GM19351 (cell line): ENCODE results near the gene NOBOX.
"Not testable (repeated sequence)": the region's sequence is repeated elsewhere in the genome, so short reads cannot be mapped to it uniquely, and the experiment has no call there.

Experiments used
- ATAC-seq: cut with Tn5 transposase; IDR thresholded peaks from one replicate; pipeline ENCODE4 v1.9.1; 2021; ENCODE audit warnings: mild to moderate bottlenecking, moderate library complexity; ENCODE audit not compliant: unreplicated experiment

NOBOX gene

DNA sequence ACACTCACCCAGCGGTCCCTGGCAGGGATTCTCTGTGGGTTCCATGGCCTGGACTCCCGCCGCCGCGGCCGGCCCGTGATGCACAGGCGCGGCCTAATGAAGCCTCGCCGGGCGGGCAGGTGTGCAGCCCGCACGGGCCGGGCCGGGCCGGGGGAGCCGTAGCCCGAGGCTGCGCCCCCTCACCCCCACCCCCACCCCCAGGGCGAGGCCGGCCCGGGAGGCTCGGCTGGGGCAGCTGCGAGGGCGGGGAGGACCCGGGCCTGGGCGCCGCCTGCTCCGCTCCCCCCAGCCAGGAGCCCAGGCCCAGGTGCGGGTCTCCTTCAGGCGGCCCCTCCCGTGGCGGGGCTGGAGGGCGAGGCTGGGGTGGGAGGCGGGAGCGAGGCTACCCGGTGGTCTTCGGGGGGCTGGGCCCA lies at the start of gene NOBOX:
TSS of gene NOBOX (minus strand) at position 45 of the 413 bp plus-strand sequence.
- ATAC-seq, result no peak

DNA sequence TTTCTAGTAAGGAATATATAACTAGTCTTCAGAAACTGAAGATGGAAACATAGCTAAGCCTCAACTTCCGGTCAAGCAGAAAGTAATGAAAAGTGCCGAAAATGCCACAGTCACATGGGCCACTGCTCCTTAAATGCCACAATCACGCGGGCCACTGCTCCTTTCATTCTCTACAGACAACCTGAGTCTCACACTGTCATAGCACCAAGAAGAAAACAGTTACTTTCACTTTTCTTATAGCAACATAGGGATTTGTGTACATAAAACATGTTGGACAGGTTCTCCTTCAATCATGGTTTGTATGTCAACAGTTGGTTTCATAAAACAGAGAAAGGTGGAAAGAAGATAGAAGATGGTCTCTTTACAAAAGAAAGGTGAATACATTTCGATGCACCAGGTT lies 48.6 kb upstream of the NOBOX start:
- peak; percentile 78 for ATAC-seq

DNA sequence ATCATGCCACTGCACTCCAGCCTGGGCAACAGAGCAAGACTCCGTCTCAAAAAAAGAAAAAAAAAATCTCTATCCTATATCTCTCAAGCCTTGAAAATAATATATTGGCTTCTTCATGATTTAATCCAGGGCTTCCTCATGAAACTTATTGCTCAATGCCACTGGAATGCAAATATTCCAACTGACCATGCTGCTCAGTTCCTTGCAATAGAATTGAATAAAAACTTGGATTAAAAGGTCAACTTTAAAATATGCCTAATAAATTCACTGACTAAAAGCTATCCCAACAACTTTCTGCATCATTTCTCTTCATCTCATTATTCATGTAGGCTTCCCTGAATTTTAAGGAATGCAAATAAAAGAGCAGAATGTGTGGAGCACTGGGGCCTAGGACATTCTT lies 42.1 kb upstream of the NOBOX start:
- no peak for ATAC-seq

DNA sequence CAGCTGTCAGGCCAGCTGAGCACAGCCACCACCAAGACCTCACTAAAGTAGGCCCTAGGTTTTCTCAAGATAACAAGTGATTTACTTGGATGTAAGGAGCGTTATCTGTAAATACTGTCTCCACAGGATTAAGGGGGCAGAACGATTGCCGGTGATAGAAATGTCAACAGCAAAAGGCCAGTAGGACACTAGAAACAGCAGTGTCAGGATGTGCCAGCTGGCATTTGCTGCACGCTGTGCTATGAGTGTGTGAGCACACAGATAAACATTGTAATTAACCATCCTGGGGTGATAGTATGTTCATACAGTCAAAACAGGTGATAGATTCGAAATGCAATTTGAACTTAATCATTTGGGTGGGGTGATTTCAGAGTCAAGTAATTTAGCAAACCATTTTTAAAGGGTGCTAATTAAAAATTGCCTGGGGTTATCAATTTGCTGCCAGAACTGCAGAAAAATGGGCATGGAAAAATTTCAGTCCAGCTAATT lies 36.3 kb upstream of the NOBOX start:
- no peak for ATAC-seq

DNA sequence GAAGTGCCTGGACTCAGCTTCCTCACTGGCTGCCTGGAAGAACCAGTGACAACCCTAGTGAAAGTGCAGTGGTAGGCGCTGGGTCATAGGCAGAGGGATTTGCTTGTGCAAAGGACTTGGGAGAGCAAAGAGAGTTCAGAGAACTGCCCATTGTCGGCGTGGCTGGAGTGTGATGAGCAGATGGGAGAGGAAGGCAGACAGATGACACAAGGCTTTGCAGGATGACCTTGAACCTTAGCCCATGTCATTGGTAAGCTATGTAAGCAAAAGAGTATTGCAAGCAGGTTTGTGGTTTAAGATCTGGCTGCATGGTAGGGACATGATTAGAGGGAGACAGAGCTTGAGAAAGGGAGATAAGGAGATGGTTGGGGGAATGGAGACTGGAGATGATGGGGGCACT lies 35.3 kb upstream of the NOBOX start:
- ATAC-seq, result no peak

DNA sequence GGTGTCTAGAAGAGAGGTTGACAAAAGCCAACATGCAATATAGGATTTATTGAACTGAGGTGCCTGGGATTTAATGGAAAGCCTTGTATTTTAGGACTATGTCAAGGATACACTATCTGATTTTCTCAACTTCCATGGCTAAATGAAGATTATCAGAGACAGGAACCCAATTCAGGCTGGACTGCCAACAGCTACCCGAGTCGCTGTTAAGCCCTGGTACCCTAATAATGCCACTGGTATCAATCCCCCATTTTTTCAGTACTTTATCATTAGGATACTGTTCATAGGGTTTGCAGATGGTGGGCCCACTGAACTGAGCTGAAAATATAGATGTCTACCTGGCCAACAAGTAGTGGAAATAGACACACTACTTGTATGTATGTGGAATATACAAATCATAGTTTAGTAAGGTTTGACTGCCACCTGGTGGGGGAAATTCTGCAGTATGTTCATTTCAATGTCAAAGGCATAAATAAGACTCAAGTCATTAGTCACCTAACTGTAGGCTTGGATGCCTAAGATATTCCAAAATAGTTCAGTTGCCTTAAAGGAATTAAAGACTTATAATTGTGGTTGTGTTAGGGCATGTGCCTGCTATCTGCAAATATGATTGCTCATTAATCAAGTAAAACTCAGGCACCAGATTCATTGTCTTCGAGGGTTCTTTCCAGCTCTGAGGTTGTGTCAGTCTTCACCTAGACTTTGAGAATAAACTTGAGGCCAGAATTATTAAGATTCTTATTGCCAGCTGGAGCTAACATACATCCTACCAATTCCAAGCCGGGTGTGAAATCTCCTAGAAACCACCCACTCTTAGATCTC lies 34.1 kb upstream of the NOBOX start:
- peak; percentile 92 for ATAC-seq

DNA sequence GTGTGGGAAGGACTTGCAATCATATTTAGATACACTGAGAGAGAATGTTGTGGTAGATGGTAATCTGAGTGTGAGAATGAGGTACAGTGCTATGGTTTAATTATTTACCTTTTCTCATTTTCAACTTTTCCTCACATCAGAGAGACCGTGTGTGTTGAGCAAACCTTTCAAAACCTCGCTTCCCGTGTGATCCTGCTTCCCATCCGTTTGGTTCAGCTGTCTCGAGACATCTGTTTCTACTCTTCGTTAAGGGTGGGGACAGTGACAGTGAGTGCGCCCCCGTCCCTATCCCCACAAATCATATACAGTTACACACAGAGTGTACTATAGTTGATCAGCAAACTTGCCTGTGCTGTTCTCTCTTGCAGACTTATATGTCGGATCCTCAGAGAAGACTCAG lies 33.0 kb upstream of the NOBOX start:
- no peak for ATAC-seq

DNA sequence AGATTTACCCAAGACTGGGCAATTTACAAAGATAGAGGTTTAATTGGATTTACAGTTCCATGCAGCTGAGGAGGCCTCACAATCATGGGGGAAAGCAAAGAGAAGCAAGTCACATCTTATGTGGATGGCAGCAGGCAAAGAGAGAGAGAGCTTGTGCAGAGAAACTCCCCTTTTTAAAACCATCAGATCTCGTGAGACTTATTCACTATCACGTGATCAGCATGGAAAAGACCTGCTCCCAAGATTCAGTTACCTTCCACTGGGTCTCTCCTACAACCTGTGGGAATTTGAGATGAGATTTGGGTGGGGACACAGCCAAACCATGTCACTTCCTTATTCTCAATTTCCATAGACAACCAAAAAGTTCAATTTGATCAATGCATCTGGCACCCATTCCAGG lies 24.9 kb upstream of the NOBOX start:
- no peak for ATAC-seq

DNA sequence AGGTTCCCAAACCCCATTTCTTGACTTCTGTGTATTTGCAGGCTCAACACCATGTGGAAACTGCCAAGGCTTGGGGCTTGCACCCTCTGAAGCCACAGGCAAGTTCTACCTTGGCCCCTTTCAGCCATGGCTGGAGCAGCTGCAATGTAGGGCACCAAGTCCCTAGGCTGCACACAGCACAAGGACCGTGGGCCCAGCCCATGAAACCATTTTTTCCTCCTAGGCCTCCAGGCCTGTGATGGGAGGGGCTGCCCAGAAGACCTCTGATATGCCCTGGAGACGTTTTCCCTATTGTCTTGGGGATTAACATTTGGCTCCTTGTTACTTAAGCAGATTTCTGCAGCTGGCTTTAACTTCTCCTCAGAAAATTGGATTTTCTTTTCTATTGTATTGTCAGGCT lies 24.0 kb upstream of the NOBOX start:
- not testable (repeated sequence) for ATAC-seq

DNA sequence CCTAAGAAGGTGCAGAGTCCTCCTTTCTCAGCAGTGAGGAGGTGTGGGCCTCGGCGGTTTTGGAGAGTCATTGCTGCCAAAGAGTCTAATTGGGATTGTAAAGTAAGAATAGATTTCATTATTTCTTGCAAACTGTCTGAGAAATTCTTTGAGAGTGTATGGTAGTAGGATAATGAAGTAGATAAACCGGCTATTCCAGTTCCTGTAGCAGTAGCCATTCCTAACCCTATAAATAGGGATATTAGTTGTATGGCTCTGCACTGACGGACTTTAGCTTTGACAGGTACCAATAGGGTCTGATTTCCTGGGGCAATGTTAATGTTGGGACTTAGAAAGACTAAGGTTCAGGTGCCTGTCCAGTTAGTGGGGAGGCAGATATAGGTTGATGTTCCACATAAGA lies 15.4 kb upstream of the NOBOX start:
- not testable (repeated sequence) for ATAC-seq

DNA sequence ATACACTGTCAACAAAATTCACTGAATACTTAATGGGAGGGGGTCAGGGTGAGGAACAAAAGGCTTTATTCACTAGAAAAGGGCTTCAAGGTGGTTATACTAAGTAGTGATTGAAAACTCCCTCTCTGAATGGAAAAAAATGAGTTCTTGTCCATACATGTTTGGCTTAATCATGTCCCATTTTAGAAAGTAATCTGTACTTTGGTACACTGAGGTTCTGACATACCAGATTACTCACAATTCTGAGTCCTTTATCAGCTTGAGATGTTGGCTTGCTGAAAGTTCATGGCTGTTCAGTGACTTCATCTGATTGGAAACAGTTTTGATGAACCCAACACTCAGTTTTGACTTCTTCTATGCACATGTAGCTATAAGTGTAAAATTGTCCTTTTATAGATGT lies 12.8 kb upstream of the NOBOX start:
- no peak for ATAC-seq

DNA sequence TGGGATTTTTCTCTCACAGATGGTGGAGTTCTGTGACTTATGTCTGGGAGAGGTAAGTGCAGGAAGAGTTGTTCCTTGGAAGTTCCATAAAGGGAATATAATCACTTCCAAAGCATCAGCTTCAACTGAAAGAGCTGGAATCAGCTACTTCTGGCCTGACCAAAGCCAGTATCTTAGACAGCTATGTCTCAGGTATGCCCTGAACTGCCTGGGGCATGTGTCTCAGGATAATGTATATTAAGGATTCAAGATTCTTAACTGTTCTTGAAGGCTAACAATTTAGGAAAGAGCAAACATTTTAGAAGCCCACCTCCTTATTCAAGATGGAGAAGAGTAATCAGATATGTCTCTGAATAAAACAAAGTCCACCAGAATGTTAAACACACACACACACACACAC lies 12.4 kb upstream of the NOBOX start:
- ATAC-seq, result no peak

DNA sequence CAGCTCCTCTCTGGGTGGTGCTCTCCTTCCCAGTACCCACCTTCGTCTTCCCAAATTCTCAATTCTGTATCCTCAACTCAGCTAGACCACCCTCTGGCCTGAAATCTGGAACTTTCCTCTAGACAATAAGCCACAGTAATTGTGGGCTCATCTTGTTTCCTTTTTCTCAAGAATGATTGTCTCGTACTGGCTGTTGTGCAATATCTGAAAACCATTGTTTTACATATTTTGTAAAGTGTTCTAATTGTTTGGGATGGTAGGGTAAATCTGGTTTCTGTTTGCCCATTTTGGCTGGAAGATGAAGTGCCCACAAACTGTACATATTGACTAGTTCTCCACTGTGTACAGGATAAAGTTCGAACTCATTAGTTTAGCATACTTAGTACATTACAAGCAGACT lies 11.3 kb upstream of the NOBOX start:
- ATAC-seq, result no peak

DNA sequence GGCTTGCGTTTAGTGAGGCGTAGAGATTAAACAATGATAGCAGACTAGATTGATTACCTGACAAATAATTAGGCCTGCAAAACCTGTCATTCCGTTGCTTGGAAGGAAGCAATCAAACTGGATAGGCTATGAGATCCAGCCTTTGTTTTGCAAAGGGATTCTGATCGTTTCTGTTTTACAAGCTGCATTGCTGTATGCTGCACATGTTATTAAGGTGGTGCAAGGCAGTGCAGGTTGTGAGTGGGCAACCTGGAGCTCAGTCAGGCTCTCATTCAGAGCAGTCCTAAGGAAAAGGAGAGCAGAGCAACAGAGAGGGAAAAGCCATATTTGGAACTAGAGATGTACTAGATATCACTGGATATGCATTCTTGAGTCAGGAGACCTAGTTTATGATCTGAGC lies 6.9 kb upstream of the NOBOX start:
- ATAC-seq, result no peak

DNA sequence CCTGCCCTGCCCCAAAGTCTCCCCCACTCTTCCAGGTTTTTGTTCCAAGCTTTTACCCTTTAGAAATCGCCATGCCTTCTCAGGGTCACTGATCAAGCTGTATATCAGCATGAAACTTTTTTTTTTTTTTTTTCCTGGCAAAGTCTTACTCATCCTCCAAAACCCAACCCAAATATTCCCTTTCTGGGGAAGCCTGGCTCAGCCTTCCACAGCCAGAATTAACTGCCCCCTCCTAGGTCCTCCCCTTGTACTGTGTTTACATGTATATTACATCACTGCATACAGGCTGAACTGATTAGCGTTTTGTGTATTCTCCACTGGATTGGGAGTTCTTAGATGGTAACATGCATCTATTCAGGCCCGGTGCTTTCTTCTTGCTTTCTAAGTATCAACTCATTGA lies 4.6 kb upstream of the NOBOX start:
- no peak for ATAC-seq

DNA sequence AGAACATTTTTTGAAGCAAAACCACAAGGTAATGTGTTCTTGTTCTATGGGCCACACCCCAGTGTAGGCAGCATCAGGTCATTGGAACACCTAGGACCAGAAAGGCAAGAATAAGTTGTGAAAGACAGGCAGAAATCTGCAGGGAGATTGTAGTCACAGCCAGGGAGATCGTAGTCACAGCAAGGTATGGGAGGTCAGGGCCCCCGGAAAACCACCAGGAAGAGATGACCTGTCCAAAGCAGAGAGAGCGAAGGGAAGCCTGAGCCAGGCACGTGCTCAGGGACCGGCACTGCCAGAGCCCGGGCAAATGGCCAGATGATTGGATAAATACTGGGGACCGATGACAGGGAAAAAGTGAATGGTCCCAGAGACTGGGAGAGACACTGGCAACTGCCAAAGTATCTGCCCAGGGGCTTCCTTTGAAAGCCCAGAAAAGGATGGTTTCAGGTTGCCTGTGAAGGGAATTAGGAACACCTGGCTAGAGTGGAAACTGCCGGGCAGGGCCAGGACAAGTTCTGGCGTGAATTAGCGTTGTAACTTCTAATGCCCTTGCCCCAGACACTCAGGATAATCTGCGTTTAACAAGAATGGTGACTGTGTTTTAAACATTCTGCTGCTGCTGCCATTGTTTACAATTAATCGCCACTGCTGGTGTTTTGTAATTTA lies 3.9 kb upstream of the NOBOX start:
- no peak for ATAC-seq

DNA sequence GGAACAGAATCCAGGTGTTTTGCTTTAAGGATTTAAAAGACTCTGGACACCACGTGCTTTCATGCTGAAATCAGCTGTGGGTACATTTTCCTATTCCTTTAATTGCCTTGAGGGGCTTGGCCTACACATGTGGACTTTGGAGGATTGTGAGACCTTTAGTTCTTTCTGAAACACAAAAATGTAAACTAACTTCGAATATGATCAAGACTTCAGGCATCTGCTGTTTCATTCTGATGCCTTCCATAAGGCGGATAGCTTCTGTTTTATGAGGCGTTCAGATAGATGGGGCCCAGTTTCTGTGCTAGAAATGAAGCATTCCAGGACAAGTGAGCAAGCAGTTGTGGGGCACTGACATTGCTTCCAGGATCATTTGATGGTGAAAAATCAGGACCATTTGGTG lies 1.5 kb upstream of the NOBOX start:
- ATAC-seq, result no peak

DNA sequence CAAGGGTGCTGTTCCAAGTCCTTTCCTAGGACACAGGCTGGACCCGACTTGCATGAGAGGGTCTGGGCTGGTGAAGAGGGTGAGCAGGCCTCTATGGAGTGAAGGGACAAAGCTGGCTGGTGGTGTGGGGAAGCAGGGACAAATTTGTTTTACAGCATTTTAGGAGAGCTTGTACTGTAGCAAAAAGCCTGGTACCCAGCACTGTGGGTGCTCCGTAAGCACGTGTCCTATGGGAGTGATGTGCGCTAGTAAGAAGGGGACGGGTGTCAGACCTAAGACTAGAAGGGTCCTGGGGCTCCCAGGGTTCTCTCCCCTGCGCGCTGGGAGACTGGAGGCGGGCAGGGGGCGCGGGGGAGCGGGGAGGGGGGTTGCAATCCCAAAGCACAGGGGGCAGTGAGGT lies 391 bp downstream of the NOBOX start:
- no peak for ATAC-seq

DNA sequence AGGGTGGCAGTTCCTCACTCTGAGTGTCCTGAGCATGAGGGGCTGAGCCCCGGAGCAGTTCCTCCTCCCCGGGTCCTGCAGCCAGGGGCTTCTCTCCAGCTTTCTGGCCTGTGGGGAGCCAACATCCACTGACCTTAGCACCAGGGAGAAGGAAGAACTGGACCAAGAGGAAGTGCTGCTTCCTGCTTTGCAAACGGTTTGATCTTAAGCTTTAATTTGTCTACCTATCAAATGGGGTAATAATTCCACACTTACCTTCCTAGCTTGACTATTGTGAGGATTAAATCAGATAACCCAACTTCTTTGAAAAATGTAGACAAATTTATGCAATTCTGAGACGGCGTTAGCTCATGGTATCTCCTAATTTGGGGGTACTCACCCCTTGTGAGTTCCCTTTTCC lies 2.0 kb downstream of the NOBOX start:
- no peak for ATAC-seq

DNA sequence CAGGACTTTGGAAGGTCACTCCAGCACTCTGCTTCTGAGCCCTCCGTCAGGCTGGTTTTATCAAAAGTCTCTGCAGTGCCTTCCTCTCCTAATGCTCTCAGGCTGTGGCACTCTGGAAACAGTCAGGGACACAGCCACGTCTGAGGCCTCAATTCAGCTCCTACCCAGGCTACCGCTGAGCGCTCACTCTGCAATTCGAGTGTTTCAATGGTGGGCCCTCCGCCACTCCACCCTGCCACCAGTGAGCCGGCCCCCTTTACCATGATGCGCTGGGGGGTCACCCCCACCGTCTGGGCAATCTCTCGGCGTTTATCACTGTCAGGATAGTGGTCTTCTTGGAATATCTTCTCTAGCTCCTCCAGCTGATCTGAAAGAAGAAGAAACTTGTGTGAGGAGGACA lies 3.5 kb downstream of the NOBOX start:
- ATAC-seq, result no peak

DNA sequence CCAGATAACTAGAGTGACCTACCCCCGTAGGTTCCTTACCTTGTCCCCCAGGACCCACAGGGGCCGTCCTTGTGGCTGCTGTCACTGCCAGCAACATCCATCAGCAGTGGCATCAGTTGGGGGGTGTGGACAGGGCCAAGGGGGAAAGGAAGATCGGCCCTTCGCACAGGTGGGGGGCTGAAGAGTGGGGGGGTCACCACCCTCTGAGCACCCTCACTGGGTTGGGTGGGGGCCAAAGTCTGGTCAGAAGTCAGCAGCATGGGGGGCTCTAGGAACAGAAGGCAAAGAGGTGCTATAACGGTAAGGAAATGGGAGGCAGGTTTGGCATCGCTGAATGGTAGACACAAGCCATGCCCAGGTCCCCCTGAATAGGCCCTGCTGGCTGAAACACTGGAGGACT lies 4.6 kb downstream of the NOBOX start:
- no peak for ATAC-seq

DNA sequence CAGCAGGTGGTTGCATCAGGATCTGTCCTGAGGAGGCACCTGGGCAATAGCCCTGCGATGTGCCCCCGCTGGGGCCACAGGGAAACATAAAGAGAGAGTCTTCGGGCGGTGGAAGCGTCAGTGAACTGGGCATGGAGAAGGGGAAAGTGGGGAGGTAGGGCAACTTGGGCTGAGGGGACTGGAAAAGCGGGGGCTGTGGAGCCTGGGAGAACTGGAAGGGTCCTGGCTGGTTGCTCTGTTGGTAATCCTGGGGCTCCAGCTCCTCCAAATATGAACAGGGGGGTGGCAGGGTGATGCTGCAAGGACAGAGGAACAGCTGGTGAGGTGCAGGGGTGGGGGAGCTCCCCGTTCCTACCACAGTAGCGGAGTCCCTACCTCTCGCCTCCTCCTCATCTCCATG lies 5.2 kb downstream of the NOBOX start:
- no peak for ATAC-seq
